HepG2 (cell line): Measurements from ENCODE around the gene GNAI2. TPM values are rescaled to one million over a fixed set of nuclear protein-coding genes. Genes with fewer than 3 reads are reported as not detected.

Source experiments
- CHD2 ChIP-seq: IDR thresholded peaks from 2 replicates; pipeline ENCODE4 v1.6.1; 2011; ENCODE audit warnings: low read depth, low read length, improper control_type of control experiment
- EZH2 ChIP-seq: conservative IDR thresholded peaks from 2 replicates; pipeline ENCODE4 v1.6.1; 2012; ENCODE audit warnings: mild to moderate bottlenecking, low read depth, low read length, moderate library complexity
- MAFK ChIP-seq, 2 experiments: IDR thresholded peaks in 1 of 2; conservative IDR thresholded peaks in 1 of 2; 2 replicates each; pipeline ENCODE4 v1.6.1; 2011; ENCODE audit warnings: improper control_type of control experiment in 2 of 2, low read length in 2 of 2
- PHF21A ChIP-seq: sonication (generic); formaldehyde crosslinking; IDR thresholded peaks from 2 replicates; pipeline ENCODE4 v1.5.0; 2020; ENCODE audit warnings: mild to moderate bottlenecking, missing genetic modification reagents
- SAFB2 ChIP-seq: sonication (generic); formaldehyde crosslinking; IDR thresholded peaks from 2 replicates; pipeline ENCODE4 v1.5.1; 2020; ENCODE audit warnings: missing genetic modification reagents, low read depth, mild to moderate bottlenecking, borderline replicate concordance
- TCF12 ChIP-seq, 2 experiments: fragments of 450-650 bp in 1 of 2; sonication (generic) in 1 of 2; formaldehyde crosslinking in 1 of 2; IDR thresholded peaks; 2 replicates each; pipeline versions ENCODE4 v1.6.1 to v1.8.0; 2017 to 2022; ENCODE audit warnings: antibody characterized with exemption in 1 of 2, mild to moderate bottlenecking in 1 of 2, missing genetic modification reagents in 1 of 2, moderate library complexity in 1 of 2
- ZBTB25 ChIP-seq: IDR thresholded peaks from 2 replicates; pipeline ENCODE4 v1.6.1; 2018; ENCODE audit warnings: missing genetic modification reagents
- ZBTB49 ChIP-seq: sonication (generic); formaldehyde crosslinking; IDR thresholded peaks from 2 replicates; pipeline ENCODE4 v1.4.0; 2020; ENCODE audit warnings: missing genetic modification reagents, borderline replicate concordance
- ZNF138 ChIP-seq: sonication (generic); formaldehyde crosslinking; IDR thresholded peaks from 2 replicates; pipeline ENCODE4 v1.5.0; 2020; ENCODE audit warnings: mild to moderate bottlenecking, low read depth, missing genetic modification reagents
- ZNF550 ChIP-seq: sonication (generic); formaldehyde crosslinking; IDR thresholded peaks from 2 replicates; pipeline ENCODE4 v1.4.0; 2020; ENCODE audit warnings: mild to moderate bottlenecking, missing genetic modification reagents, borderline replicate concordance
- ZNF605 ChIP-seq: sonication (generic); formaldehyde crosslinking; IDR thresholded peaks from 2 replicates; pipeline ENCODE4 v1.8.0; 2022; ENCODE audit warnings: mild to moderate bottlenecking, missing genetic modification reagents
- polyA plus RNA-seq, 8 experiments: library from polyadenylated mRNA; depleted of rRNA in 3 of 8; stranded (reverse) in 7 of 8; unstranded in 1 of 8; fragments of >200 nt; fragmentation: Illumina TruSeq in 4 of 8; extraction: Trizol in 4 of 8; gene quantifications; 2 replicates each; pipeline versions ENCODE4 v1.2.1 to v1.2.3, GENCODE V29; 2011 to 2016; ENCODE audit warnings: low read depth in 4 of 8, missing spikeins in 1 of 8, mixed read lengths in 1 of 8; ENCODE audit not compliant: insufficient read depth in 1 of 8
- total RNA-seq, 5 experiments: library from RNA; depleted of rRNA; stranded (reverse); fragments of >200 nt; fragmentation: Illumina TruSeq; extraction: Trizol; gene quantifications; 2 replicates each; pipeline ENCODE4 v1.2.3, GENCODE V29; 2016; ENCODE audit warnings: low read depth in 1 of 5
- TF ChIP-seq, protein P1 (sequence below): sonication (generic); formaldehyde crosslinking; IDR thresholded peaks from 2 replicates; pipeline ENCODE4 v1.4.0; 2020; ENCODE audit warnings: missing genetic modification reagents
- TF ChIP-seq, protein P2 (sequence below): sonication (generic); formaldehyde crosslinking; IDR thresholded peaks from 2 replicates; pipeline ENCODE4 v1.4.0; 2020; ENCODE audit warnings: missing genetic modification reagents, borderline replicate concordance
- TF ChIP-seq, protein P3 (sequence below): sonication (generic); formaldehyde crosslinking; IDR thresholded peaks from 2 replicates; pipeline ENCODE4 v1.5.0; 2020; ENCODE audit warnings: missing genetic modification reagents

The GNAI2 gene
- total and polyA plus RNA-seq, 2 of the 13 experiments (the other 11 are each of a cell fraction or from before 2014, with no cell fraction given) = 51.1 to 66.2 TPM

DNA sequence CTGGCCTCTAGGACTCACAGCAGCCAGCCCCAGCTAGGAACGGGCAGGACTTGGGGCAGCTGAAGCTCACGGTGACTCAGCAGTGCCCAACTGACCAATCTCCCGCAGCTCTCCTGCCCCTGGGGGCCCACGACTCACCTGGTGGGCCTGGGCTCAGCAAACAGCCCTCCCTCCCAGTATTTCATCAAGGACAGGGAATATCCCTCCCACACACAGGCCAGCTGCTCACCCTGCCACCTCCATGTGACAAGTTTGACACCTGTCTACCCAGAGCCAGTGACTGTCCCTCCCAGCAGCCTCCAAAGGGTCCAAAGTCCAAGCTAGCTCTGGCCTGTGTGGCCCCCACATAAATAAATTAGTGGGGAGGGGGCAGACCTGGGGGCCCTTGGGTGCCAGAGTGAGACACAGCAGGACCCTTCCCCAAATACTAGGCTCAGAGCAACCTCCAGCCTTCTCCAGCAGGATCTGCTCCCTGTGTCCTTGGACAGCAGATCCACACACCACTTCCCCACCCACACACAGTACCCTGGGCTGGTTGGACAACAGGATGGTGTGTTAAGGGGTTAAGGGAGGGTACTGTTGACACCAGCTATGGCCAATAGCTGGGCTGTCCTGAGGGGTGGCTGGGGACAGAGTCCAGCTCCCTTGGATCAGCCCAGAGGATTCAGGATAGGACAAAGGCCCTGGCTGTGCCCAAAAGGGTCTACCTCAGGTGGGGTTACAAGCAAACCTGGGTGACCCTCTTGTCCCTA is 40.3 kb upstream of the GNAI2 start (continued):
- TF ChIP-seq, protein P1, sequence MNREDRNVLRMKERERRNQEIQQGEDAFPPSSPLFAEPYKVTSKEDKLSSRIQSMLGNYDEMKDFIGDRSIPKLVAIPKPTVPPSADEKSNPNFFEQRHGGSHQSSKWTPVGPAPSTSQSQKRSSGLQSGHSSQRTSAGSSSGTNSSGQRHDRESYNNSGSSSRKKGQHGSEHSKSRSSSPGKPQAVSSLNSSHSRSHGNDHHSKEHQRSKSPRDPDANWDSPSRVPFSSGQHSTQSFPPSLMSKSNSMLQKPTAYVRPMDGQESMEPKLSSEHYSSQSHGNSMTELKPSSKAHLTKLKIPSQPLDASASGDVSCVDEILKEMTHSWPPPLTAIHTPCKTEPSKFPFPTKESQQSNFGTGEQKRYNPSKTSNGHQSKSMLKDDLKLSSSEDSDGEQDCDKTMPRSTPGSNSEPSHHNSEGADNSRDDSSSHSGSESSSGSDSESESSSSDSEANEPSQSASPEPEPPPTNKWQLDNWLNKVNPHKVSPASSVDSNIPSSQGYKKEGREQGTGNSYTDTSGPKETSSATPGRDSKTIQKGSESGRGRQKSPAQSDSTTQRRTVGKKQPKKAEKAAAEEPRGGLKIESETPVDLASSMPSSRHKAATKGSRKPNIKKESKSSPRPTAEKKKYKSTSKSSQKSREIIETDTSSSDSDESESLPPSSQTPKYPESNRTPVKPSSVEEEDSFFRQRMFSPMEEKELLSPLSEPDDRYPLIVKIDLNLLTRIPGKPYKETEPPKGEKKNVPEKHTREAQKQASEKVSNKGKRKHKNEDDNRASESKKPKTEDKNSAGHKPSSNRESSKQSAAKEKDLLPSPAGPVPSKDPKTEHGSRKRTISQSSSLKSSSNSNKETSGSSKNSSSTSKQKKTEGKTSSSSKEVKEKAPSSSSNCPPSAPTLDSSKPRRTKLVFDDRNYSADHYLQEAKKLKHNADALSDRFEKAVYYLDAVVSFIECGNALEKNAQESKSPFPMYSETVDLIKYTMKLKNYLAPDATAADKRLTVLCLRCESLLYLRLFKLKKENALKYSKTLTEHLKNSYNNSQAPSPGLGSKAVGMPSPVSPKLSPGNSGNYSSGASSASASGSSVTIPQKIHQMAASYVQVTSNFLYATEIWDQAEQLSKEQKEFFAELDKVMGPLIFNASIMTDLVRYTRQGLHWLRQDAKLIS (CRISPR knock-in tag) = no peak
- TF ChIP-seq MAFK (conservative IDR thresholded peaks at IDR 0.05 in 1 of 2, IDR thresholded peaks at IDR 0.05 in 1 of 2; ENCODE audit: low read length in 2 of 2) (peak; percentile 43 to 60; a peak in 3 of 4 replicates), ZNF605 (CRISPR knock-in tag) (peak; percentile 72), ZBTB25 (no peak), SAFB2 (CRISPR knock-in tag) (no peak), EZH2 (no peak), ZBTB49 (CRISPR knock-in tag) (no peak), CHD2 (no peak), PHF21A (CRISPR knock-in tag) (peak; percentile 100), ZNF550 (CRISPR knock-in tag) (no peak), ZNF138 (CRISPR knock-in tag) (no peak), TCF12 (IDR thresholded peaks at IDR 0.05) (no peak), TCF12 (CRISPR knock-in tag; IDR thresholded peaks at IDR 0.05) (no peak; the same call in 1 of the 2 replicates)
- TF ChIP-seq, protein P2, sequence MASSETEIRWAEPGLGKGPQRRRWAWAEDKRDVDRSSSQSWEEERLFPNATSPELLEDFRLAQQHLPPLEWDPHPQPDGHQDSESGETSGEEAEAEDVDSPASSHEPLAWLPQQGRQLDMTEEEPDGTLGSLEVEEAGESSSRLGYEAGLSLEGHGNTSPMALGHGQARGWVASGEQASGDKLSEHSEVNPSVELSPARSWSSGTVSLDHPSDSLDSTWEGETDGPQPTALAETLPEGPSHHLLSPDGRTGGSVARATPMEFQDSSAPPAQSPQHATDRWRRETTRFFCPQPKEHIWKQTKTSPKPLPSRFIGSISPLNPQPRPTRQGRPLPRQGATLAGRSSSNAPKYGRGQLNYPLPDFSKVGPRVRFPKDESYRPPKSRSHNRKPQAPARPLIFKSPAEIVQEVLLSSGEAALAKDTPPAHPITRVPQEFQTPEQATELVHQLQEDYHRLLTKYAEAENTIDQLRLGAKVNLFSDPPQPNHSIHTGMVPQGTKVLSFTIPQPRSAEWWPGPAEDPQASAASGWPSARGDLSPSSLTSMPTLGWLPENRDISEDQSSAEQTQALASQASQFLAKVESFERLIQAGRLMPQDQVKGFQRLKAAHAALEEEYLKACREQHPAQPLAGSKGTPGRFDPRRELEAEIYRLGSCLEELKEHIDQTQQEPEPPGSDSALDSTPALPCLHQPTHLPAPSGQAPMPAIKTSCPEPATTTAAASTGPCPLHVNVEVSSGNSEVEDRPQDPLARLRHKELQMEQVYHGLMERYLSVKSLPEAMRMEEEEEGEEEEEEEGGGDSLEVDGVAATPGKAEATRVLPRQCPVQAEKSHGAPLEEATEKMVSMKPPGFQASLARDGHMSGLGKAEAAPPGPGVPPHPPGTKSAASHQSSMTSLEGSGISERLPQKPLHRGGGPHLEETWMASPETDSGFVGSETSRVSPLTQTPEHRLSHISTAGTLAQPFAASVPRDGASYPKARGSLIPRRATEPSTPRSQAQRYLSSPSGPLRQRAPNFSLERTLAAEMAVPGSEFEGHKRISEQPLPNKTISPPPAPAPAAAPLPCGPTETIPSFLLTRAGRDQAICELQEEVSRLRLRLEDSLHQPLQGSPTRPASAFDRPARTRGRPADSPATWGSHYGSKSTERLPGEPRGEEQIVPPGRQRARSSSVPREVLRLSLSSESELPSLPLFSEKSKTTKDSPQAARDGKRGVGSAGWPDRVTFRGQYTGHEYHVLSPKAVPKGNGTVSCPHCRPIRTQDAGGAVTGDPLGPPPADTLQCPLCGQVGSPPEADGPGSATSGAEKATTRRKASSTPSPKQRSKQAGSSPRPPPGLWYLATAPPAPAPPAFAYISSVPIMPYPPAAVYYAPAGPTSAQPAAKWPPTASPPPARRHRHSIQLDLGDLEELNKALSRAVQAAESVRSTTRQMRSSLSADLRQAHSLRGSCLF (CRISPR knock-in tag) = no peak
- TF ChIP-seq, protein P3, sequence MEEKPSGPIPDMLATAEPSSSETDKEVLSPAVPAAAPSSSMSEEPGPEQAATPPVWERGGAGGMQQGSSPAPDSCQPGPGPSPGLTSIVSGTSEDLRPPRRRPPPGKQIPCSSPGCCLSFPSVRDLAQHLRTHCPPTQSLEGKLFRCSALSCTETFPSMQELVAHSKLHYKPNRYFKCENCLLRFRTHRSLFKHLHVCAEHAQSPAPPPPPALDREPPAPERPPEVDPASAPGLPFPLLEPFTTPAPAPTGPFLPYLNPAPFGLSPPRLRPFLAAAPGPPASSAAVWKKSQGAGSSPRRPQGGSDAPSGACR (CRISPR knock-in tag) = peak; percentile 99
